Urothelium cell line (cell line): ENCODE results near the gene BMPR1B.
"Not testable (repeated sequence)": the region's sequence is repeated elsewhere in the genome, so short reads cannot be mapped to it uniquely, and the experiment has no call there.

Source experiments
- DNase-seq: peaks from one replicate; pipeline ENCODE4 v3.0.0; 2011; ENCODE audit warnings: low spot score, mixed read lengths
- FAIRE-seq: peaks from 2 replicates; lab custom pipeline; 2011; peaks lifted over from hg19 to GRCh38; lab: Jason Lieb, UNC

Gene BMPR1B

GRCh38 chr4:95171377-95171776, 413.6 kb downstream of the BMPR1B start:
- FAIRE-seq, DNase-seq: not testable (repeated sequence)

- FAIRE-seq: no peak
- no peak for DNase-seq
Measured at GRCh38 chr4:95178938-95179337, 421.2 kb downstream of the BMPR1B start.

GRCh38 chr4:95180531-95181242, 422.9 kb downstream of the BMPR1B start:
- DNase-seq (no peak), FAIRE-seq (no peak)

GRCh38 chr4:95181243-95181995, 423.7 kb downstream of the BMPR1B start:
- DNase-seq (peak; percentile 59), FAIRE-seq (peak; percentile 5)

GRCh38 chr4:95181996-95182306, 424.2 kb downstream of the BMPR1B start:
- FAIRE-seq (no peak), DNase-seq (no peak)

- DNase-seq: no peak
- FAIRE-seq: peak; percentile 23
Measured at GRCh38 chr4:95183656-95184408, 426.1 kb downstream of the BMPR1B start.

- DNase-seq: no peak
- FAIRE-seq: no peak
Measured at GRCh38 chr4:95186666-95187065, 428.9 kb downstream of the BMPR1B start.

- DNase-seq (no peak), FAIRE-seq (no peak)
Measured at GRCh38 chr4:95188701-95189370, 431.1 kb downstream of the BMPR1B start.

GRCh38 chr4:95190751-95191436, 433.1 kb downstream of the BMPR1B start:
- DNase-seq (no peak), FAIRE-seq (no peak)

- FAIRE-seq: no peak
- no peak for DNase-seq
Measured at GRCh38 chr4:95191537-95191936, 433.8 kb downstream of the BMPR1B start.

GRCh38 chr4:95193391-95194224, 435.9 kb downstream of the BMPR1B start:
- DNase-seq (no peak), FAIRE-seq (no peak)

- no peak for FAIRE-seq
- no peak for DNase-seq
Measured at GRCh38 chr4:95197353-95197752, 439.6 kb downstream of the BMPR1B start.

GRCh38 chr4:95198961-95199360, 441.2 kb downstream of the BMPR1B start:
- no peak for FAIRE-seq
- no peak for DNase-seq

GRCh38 chr4:95204267-95204844, 446.6 kb downstream of the BMPR1B start:
- FAIRE-seq: no peak

GRCh38 chr4:95204873-95205272, 447.1 kb downstream of the BMPR1B start:
- DNase-seq (no peak), FAIRE-seq (no peak)

More at GRCh38 chr4:95204267-95204844, 446.6 kb downstream of the BMPR1B start:
- no peak for DNase-seq
